GM12878 (cell line): Measurements from ENCODE around the gene PRDM16. TPM values are rescaled to one million over a fixed set of nuclear protein-coding genes. Genes with fewer than 3 reads are reported as not detected.

Source experiments
- ASH2L ChIP-seq: fragments of 300-600, 200-600 bp; sonication (generic); IDR thresholded peaks from 2 replicates; pipeline ENCODE4 v1.6.1; 2017; ENCODE audit warnings: low read depth, mild to moderate bottlenecking, borderline replicate concordance
- CHD4 ChIP-seq: fragments of 200-600 bp; sonication (generic); IDR thresholded peaks from 2 replicates; pipeline ENCODE4 v1.6.1; 2016; ENCODE audit warnings: mild to moderate bottlenecking
- EZH2 ChIP-seq: IDR thresholded peaks from 2 replicates; pipeline ENCODE4 v1.6.1; 2012; ENCODE audit warnings: low read depth, mild to moderate bottlenecking, control low read depth, inconsistent platforms, low read length, borderline replicate concordance; ENCODE audit not compliant: control insufficient read depth
- HDAC6 ChIP-seq: fragments of 200-600 bp; sonication (generic); IDR thresholded peaks from one replicate; pipeline ENCODE4 v1.8.0; 2017; ENCODE audit warnings: antibody characterized with exemption; ENCODE audit not compliant: unreplicated experiment
- IKZF2 ChIP-seq, 2 experiments: fragments of 450-650 bp; IDR thresholded peaks; 2 replicates each; pipeline ENCODE4 v1.6.1; 2017; ENCODE audit warnings: mild to moderate bottlenecking in 2 of 2, moderate library complexity in 2 of 2
- MXI1 ChIP-seq: fragments of 150-350 bp; IDR thresholded peaks from 2 replicates; pipeline ENCODE4 v1.6.1; 2011; ENCODE audit warnings: low read depth, mild to moderate bottlenecking, inconsistent platforms, low read length, improper control_type of control experiment
- NR2F1 ChIP-seq: fragments of 450-650 bp; conservative IDR thresholded peaks from 2 replicates; pipeline ENCODE4 v1.6.1; 2017; ENCODE audit warnings: mild to moderate bottlenecking
- SMAD1 ChIP-seq: fragments of 450-650 bp; IDR thresholded peaks from 2 replicates; pipeline ENCODE4 v1.6.1; 2018; ENCODE audit warnings: mild to moderate bottlenecking, low read depth; ENCODE audit not compliant: partially characterized antibody
- WRNIP1 ChIP-seq: IDR thresholded peaks from 2 replicates; pipeline ENCODE4 v1.6.1; 2011; ENCODE audit warnings: low read depth, low read length, improper control_type of control experiment, borderline replicate concordance
- polyA plus RNA-seq, 11 experiments: library from polyadenylated mRNA; depleted of rRNA in 4 of 11; unstranded in 6 of 11; stranded (reverse) in 5 of 11; fragments of >200 nt; fragmentation: Nextera tagmentation in 4 of 11; fragmentation: Illumina TruSeq in 1 of 11; extraction: Ambion mirVana in 4 of 11; extraction: Trizol in 1 of 11; gene quantifications; 1 replicate in 1 of 11; 2 replicates in 10 of 11; pipeline versions ENCODE4 v1.2.1 to v1.2.3, GENCODE V29; 2011 to 2016; ENCODE audit warnings: inconsistent platforms in 2 of 11, missing spikeins in 2 of 11, low read depth in 1 of 11
- total RNA-seq, 4 experiments: library from RNA; depleted of rRNA in 3 of 4; stranded (reverse); fragments of >200 nt in 3 of 4; fragmentation: Illumina TruSeq in 1 of 4; extraction: Trizol in 1 of 4; gene quantifications; 2 replicates each; pipeline versions ENCODE4 v1.2.1 to v1.2.3, GENCODE V29; 2013 to 2021
- TF ChIP-seq, protein P1 (sequence below): fragments of 450-650 bp; IDR thresholded peaks from 2 replicates; pipeline ENCODE4 v1.6.1; 2017; ENCODE audit warnings: mild to moderate bottlenecking
- TF ChIP-seq, protein P2 (sequence below): fragments of 450-650 bp; IDR thresholded peaks from 2 replicates; pipeline ENCODE4 v1.6.1; 2018; ENCODE audit warnings: borderline replicate concordance, mild to moderate bottlenecking; ENCODE audit not compliant: partially characterized antibody
- TF ChIP-seq, protein P3 (sequence below): fragments of 450-650 bp; formaldehyde crosslinking; IDR thresholded peaks from 2 replicates; pipeline ENCODE4 v1.5.0; 2022; ENCODE audit warnings: mild to moderate bottlenecking, missing genetic modification characterization
- TF ChIP-seq, protein P4 (sequence below): fragments of 450-650 bp; IDR thresholded peaks from 2 replicates; pipeline ENCODE4 v1.6.1; 2017; ENCODE audit warnings: mild to moderate bottlenecking, low read depth, inconsistent platforms; ENCODE audit not compliant: poor library complexity, severe bottlenecking
- TF ChIP-seq, protein P5 (sequence below): IDR thresholded peaks from 2 replicates; pipeline ENCODE4 v1.6.1; 2011; ENCODE audit warnings: low read depth, low read length, improper control_type of control experiment, borderline replicate concordance

Gene PRDM16
- total and polyA plus RNA-seq, 10 of the 15 experiments (the other 5 are each of a cell fraction or from before 2014, with no cell fraction given) = 0.03 TPM; not detected in 9

DNA sequence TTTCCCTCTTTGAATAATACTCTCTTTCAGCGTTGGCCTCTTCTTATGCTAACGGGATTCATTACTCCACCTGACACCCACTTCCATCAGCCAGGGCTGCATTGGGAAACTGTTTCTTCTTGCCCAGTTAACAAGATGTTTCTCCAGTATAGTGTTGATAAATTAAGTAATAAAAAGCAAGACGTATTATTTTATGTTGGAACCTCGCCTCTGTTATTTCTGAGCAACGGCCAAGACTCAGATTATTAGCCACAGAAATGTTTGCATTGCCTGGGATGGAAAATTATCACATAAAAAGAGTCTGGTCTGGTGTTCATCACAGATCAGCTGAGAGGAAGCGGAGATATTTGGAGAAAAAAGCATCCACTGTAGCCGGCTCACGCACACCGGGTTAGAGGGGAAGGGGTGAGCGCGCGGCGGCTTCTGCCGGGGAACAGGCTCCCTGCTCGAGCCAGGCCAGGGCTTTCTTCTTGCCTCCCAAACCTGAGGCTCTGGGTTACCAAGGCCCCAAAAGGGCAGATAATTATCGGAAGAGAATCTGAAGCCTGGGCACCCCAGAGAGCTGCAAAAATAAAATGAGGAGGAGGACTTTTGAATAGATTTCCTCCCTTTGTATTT, 189.5 kb downstream of the PRDM16 start (continued):
- TF ChIP-seq, protein P1, sequence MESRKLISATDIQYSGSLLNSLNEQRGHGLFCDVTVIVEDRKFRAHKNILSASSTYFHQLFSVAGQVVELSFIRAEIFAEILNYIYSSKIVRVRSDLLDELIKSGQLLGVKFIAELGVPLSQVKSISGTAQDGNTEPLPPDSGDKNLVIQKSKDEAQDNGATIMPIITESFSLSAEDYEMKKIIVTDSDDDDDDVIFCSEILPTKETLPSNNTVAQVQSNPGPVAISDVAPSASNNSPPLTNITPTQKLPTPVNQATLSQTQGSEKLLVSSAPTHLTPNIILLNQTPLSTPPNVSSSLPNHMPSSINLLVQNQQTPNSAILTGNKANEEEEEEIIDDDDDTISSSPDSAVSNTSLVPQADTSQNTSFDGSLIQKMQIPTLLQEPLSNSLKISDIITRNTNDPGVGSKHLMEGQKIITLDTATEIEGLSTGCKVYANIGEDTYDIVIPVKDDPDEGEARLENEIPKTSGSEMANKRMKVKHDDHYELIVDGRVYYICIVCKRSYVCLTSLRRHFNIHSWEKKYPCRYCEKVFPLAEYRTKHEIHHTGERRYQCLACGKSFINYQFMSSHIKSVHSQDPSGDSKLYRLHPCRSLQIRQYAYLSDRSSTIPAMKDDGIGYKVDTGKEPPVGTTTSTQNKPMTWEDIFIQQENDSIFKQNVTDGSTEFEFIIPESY = no peak
- TF ChIP-seq, protein P2, sequence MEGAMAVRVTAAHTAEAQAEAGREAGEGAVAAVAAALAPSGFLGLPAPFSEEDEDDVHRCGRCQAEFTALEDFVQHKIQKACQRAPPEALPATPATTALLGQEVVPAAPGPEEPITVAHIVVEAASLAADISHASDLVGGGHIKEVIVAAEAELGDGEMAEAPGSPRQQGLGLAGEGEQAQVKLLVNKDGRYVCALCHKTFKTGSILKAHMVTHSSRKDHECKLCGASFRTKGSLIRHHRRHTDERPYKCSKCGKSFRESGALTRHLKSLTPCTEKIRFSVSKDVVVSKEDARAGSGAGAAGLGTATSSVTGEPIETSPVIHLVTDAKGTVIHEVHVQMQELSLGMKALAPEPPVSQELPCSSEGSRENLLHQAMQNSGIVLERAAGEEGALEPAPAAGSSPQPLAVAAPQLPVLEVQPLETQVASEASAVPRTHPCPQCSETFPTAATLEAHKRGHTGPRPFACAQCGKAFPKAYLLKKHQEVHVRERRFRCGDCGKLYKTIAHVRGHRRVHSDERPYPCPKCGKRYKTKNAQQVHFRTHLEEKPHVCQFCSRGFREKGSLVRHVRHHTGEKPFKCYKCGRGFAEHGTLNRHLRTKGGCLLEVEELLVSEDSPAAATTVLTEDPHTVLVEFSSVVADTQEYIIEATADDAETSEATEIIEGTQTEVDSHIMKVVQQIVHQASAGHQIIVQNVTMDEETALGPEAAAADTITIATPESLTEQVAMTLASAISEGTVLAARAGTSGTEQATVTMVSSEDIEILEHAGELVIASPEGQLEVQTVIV = no peak
- TF ChIP-seq SMAD1 = no peak
- TF ChIP-seq CHD4 = no peak
- no peak for TF ChIP-seq EZH2
- TF ChIP-seq, protein P3, sequence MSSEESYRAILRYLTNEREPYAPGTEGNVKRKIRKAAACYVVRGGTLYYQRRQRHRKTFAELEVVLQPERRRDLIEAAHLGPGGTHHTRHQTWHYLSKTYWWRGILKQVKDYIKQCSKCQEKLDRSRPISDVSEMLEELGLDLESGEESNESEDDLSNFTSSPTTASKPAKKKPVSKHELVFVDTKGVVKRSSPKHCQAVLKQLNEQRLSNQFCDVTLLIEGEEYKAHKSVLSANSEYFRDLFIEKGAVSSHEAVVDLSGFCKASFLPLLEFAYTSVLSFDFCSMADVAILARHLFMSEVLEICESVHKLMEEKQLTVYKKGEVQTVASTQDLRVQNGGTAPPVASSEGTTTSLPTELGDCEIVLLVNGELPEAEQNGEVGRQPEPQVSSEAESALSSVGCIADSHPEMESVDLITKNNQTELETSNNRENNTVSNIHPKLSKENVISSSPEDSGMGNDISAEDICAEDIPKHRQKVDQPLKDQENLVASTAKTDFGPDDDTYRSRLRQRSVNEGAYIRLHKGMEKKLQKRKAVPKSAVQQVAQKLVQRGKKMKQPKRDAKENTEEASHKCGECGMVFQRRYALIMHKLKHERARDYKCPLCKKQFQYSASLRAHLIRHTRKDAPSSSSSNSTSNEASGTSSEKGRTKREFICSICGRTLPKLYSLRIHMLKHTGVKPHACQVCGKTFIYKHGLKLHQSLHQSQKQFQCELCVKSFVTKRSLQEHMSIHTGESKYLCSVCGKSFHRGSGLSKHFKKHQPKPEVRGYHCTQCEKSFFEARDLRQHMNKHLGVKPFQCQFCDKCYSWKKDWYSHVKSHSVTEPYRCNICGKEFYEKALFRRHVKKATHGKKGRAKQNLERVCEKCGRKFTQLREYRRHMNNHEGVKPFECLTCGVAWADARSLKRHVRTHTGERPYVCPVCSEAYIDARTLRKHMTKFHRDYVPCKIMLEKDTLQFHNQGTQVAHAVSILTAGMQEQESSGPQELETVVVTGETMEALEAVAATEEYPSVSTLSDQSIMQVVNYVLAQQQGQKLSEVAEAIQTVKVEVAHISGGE = no peak
- TF ChIP-seq, protein P4, sequence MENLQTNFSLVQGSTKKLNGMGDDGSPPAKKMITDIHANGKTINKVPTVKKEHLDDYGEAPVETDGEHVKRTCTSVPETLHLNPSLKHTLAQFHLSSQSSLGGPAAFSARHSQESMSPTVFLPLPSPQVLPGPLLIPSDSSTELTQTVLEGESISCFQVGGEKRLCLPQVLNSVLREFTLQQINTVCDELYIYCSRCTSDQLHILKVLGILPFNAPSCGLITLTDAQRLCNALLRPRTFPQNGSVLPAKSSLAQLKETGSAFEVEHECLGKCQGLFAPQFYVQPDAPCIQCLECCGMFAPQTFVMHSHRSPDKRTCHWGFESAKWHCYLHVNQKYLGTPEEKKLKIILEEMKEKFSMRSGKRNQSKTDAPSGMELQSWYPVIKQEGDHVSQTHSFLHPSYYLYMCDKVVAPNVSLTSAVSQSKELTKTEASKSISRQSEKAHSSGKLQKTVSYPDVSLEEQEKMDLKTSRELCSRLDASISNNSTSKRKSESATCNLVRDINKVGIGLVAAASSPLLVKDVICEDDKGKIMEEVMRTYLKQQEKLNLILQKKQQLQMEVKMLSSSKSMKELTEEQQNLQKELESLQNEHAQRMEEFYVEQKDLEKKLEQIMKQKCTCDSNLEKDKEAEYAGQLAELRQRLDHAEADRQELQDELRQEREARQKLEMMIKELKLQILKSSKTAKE = no peak
- TF ChIP-seq NR2F1 = no peak
- TF ChIP-seq, protein P5, sequence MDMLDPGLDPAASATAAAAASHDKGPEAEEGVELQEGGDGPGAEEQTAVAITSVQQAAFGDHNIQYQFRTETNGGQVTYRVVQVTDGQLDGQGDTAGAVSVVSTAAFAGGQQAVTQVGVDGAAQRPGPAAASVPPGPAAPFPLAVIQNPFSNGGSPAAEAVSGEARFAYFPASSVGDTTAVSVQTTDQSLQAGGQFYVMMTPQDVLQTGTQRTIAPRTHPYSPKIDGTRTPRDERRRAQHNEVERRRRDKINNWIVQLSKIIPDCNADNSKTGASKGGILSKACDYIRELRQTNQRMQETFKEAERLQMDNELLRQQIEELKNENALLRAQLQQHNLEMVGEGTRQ = no peak
- no peak for TF ChIP-seq HDAC6
- TF ChIP-seq MXI1 = no peak
- no peak for TF ChIP-seq WRNIP1
- TF ChIP-seq ASH2L = no peak
- TF ChIP-seq IKZF2 (IDR thresholded peaks at IDR 0.05) = no peak
